SK-N-SH treated with all-trans-retinoic acid at 6 μM for 48 hours (cell line): ENCODE results near the gene CHN1.

ENCODE experiments used
- BACH2 ChIP-seq: fragments of 250-450 bp; sonication (Bioruptor Pico); IDR thresholded peaks from 2 replicates; pipeline ENCODE4 v1.9.0; 2021; ENCODE audit warnings: mild to moderate bottlenecking, borderline replicate concordance
- CREB5 ChIP-seq: fragments of 250-450 bp; sonication (Bioruptor Pico); IDR thresholded peaks from 2 replicates; pipeline ENCODE4 v1.5.1; 2020; ENCODE audit warnings: low read depth, mild to moderate bottlenecking, moderate library complexity
- ESRRG ChIP-seq: fragments of 250-450 bp; sonication (Bioruptor Pico); IDR thresholded peaks from 2 replicates; pipeline ENCODE4 v1.6.1; 2021; ENCODE audit warnings: mild to moderate bottlenecking
- GLIS3 ChIP-seq: fragments of 250-450 bp; sonication (Bioruptor Pico); IDR thresholded peaks from 2 replicates; pipeline ENCODE4 v1.5.0; 2020; ENCODE audit warnings: mild to moderate bottlenecking, moderate library complexity
- ISL1 ChIP-seq: fragments of 250-450 bp; sonication (Bioruptor Pico); IDR thresholded peaks from 2 replicates; pipeline ENCODE4 v2.1.2; 2022; ENCODE audit warnings: mild to moderate bottlenecking, moderate library complexity
- PATZ1 ChIP-seq: fragments of 250-450 bp; sonication (Bioruptor Pico); IDR thresholded peaks from 2 replicates; pipeline ENCODE4 v1.8.0; 2020; ENCODE audit warnings: mild to moderate bottlenecking, moderate library complexity, borderline replicate concordance
- RARB ChIP-seq: fragments of 250-450 bp; sonication (Bioruptor Pico); IDR thresholded peaks from 2 replicates; pipeline ENCODE4 v1.8.0; 2021; ENCODE audit warnings: mild to moderate bottlenecking, moderate library complexity
- TCF4 ChIP-seq: fragments of 250-450 bp; sonication (Bioruptor Pico); IDR thresholded peaks from 2 replicates; pipeline ENCODE4 v1.8.0; 2021; ENCODE audit warnings: mild to moderate bottlenecking, moderate library complexity, borderline replicate concordance
- ZC3H10 ChIP-seq: fragments of 250-450 bp; sonication (Bioruptor Pico); IDR thresholded peaks from 2 replicates; pipeline ENCODE4 v1.5.1; 2021; ENCODE audit warnings: mild to moderate bottlenecking, moderate library complexity
- ZFP30 ChIP-seq: fragments of 450-650 bp; formaldehyde crosslinking; IDR thresholded peaks from 2 replicates; pipeline ENCODE4 v1.5.0; 2022; ENCODE audit warnings: mild to moderate bottlenecking, moderate library complexity
- ZNF565 ChIP-seq: fragments of 450-650 bp; formaldehyde crosslinking; conservative IDR thresholded peaks from 2 replicates; pipeline ENCODE4 v1.5.0; 2020; ENCODE audit warnings: low read depth, mild to moderate bottlenecking, moderate library complexity

GRCh38 chr2:175007510-175007909 is 2.3 kb upstream of the CHN1 start:
- TF ChIP-seq ESRRG (no peak), CREB5 (CRISPR knock-in tag) (no peak), ZNF565 (CRISPR knock-in tag) (no peak), RARB (CRISPR knock-in tag) (no peak), PATZ1 (CRISPR knock-in tag) (no peak), ZFP30 (no peak), ZC3H10 (CRISPR knock-in tag) (no peak), ISL1 (CRISPR knock-in tag) (no peak), GLIS3 (no peak), BACH2 (CRISPR knock-in tag) (no peak), TCF4 (no peak)
